Rectal smooth muscle tissue (tissue), 1 donor: ENCODE measurements around the gene LIMK1.

ENCODE experiments used
- H3K27ac ChIP-seq: one replicate; pipeline ENCODE4 v1.7.0; 2013; ENCODE audit warnings: low read depth, low read length, inconsistent platforms
- H3K27me3 ChIP-seq: one replicate; pipeline ENCODE4 v1.7.0; 2013; ENCODE audit warnings: low read length; ENCODE audit not compliant: control insufficient read depth, insufficient read depth
- H3K36me3 ChIP-seq: one replicate; pipeline ENCODE4 v1.7.0; 2013; ENCODE audit warnings: low read length; ENCODE audit not compliant: control insufficient read depth, insufficient read depth
- H3K4me1 ChIP-seq: one replicate; pipeline ENCODE4 v1.7.0; 2013; ENCODE audit warnings: low read length; ENCODE audit not compliant: control insufficient read depth, insufficient read depth
- H3K4me3 ChIP-seq: one replicate; pipeline ENCODE4 v1.7.0; 2013; ENCODE audit warnings: low read length
- H3K9ac ChIP-seq: one replicate; pipeline ENCODE4 v1.7.0; 2013; ENCODE audit warnings: low read length

The LIMK1 gene

GRCh38 chr7:74126220-74126880 is 42.7 kb downstream of the LIMK1 start:
- no peak overlapping the region for H3K27ac ChIP-seq
- no peak overlapping the region for H3K9ac ChIP-seq
- H3K27me3 ChIP-seq: no peaks in the 10 kb centered on the region
- H3K36me3 ChIP-seq: no peaks in the 10 kb centered on the region
- no peak overlapping the region for H3K4me3 ChIP-seq
- no peaks in the 10 kb centered on the region for H3K4me1 ChIP-seq

- Histone ChIP-seq H3K9ac (no peak overlapping the region), H3K36me3 (no peaks in the 10 kb centered on the region), H3K27ac (no peak overlapping the region), H3K4me3 (no peak overlapping the region), H3K27me3 (no peaks in the 10 kb centered on the region), H3K4me1 (no peaks in the 10 kb centered on the region)
These were observed 46.3 kb downstream of the LIMK1 start for GRCh38 chr7:74129887-74130286.

GRCh38 chr7:74130518-74130917 is 46.9 kb downstream of the LIMK1 start:
- H3K4me3 ChIP-seq: no peak overlapping the region
- no peaks in the 10 kb centered on the region for H3K36me3 ChIP-seq
- no peaks in the 10 kb centered on the region for H3K27me3 ChIP-seq
- H3K9ac ChIP-seq: no peak overlapping the region
- H3K27ac ChIP-seq: no peak overlapping the region
- H3K4me1 ChIP-seq: no peaks in the 10 kb centered on the region

- no peaks in the 10 kb centered on the region for H3K27me3 ChIP-seq
- H3K4me1 ChIP-seq: no peaks in the 10 kb centered on the region
- no peak overlapping the region for H3K9ac ChIP-seq
- H3K4me3 ChIP-seq: no peak overlapping the region
- H3K27ac ChIP-seq: no peak overlapping the region
- H3K36me3 ChIP-seq: no peaks in the 10 kb centered on the region
These were observed 50.6 kb downstream of the LIMK1 start for GRCh38 chr7:74134117-74134620.

- H3K27me3 ChIP-seq: no peaks in the 10 kb centered on the region
- H3K9ac ChIP-seq: no peak overlapping the region
- H3K27ac ChIP-seq: no peak overlapping the region
- no peaks in the 10 kb centered on the region for H3K36me3 ChIP-seq
- no peak overlapping the region for H3K4me3 ChIP-seq
- H3K4me1 ChIP-seq: no peaks in the 10 kb centered on the region
These were observed 54.8 kb downstream of the LIMK1 start for GRCh38 chr7:74138334-74138867.

- Histone ChIP-seq H3K27ac (no peak overlapping the region), H3K27me3 (no peaks in the 10 kb centered on the region), H3K4me1 (no peaks in the 10 kb centered on the region), H3K36me3 (no peaks in the 10 kb centered on the region), H3K4me3 (no peak overlapping the region), H3K9ac (no peak overlapping the region)
These were observed 55.6 kb downstream of the LIMK1 start for GRCh38 chr7:74138945-74139843.

GRCh38 chr7:74141705-74142104 is 58.1 kb downstream of the LIMK1 start:
- H3K4me1 ChIP-seq: no peaks in the 10 kb centered on the region
- H3K9ac ChIP-seq: no peak overlapping the region
- H3K4me3 ChIP-seq: no peak overlapping the region
- H3K27ac ChIP-seq: no peak overlapping the region
- H3K27me3 ChIP-seq: no peaks in the 10 kb centered on the region
- no peaks in the 10 kb centered on the region for H3K36me3 ChIP-seq

GRCh38 chr7:74143383-74143782 is 59.8 kb downstream of the LIMK1 start:
- H3K36me3 ChIP-seq: no peaks in the 10 kb centered on the region
- no peaks in the 10 kb centered on the region for H3K4me1 ChIP-seq
- no peak overlapping the region for H3K27ac ChIP-seq
- no peak overlapping the region for H3K4me3 ChIP-seq
- no peaks in the 10 kb centered on the region for H3K27me3 ChIP-seq
- H3K9ac ChIP-seq: no peak overlapping the region

GRCh38 chr7:74148491-74148890 is 64.9 kb downstream of the LIMK1 start:
- H3K4me1 ChIP-seq: no peaks in the 10 kb centered on the region
- no peak overlapping the region for H3K4me3 ChIP-seq
- H3K27me3 ChIP-seq: no peaks in the 10 kb centered on the region
- no peak overlapping the region for H3K9ac ChIP-seq
- no peaks in the 10 kb centered on the region for H3K36me3 ChIP-seq
- H3K27ac ChIP-seq: no peak overlapping the region

- Histone ChIP-seq H3K4me1 (no peaks in the 10 kb centered on the region), H3K36me3 (no peaks in the 10 kb centered on the region)
These were observed 65.5 kb downstream of the LIMK1 start for GRCh38 chr7:74149071-74149470.

GRCh38 chr7:74149603-74150002 is 66.0 kb downstream of the LIMK1 start:
- Histone ChIP-seq H3K27ac (no peak overlapping the region), H3K27me3 (no peaks in the 10 kb centered on the region), H3K36me3 (no peaks in the 10 kb centered on the region), H3K9ac (no peak overlapping the region), H3K4me3 (no peak overlapping the region), H3K4me1 (no peaks in the 10 kb centered on the region)

More at GRCh38 chr7:74149071-74149470, 65.5 kb downstream of the LIMK1 start:
- Histone ChIP-seq H3K4me3 (no peak overlapping the region), H3K27me3 (no peaks in the 10 kb centered on the region), H3K9ac (no peak overlapping the region), H3K27ac (no peak overlapping the region)

- Histone ChIP-seq H3K27ac (no peak overlapping the region), H3K27me3 (no peaks in the 10 kb centered on the region), H3K36me3 (no peaks in the 10 kb centered on the region), H3K9ac (no peak overlapping the region), H3K4me3 (no peak overlapping the region), H3K4me1 (no peaks in the 10 kb centered on the region)
These were observed 70.1 kb downstream of the LIMK1 start for GRCh38 chr7:74153736-74154135.
